Ovary (tissue), 9 donors: ENCODE measurements around the gene CCDC154. TPM values are rescaled to one million over a fixed set of nuclear protein-coding genes. Genes with fewer than 3 reads are reported as not detected.
"Not testable (repeated sequence)": the region's sequence is repeated elsewhere in the genome, so short reads cannot be mapped to it uniquely, and the experiment has no call there.

Source experiments
- DNase-seq, 5 donors: peaks; one replicate each; pipeline ENCODE4 v3.0.0-alpha.2; 2019 to 2020
- H3K27ac ChIP-seq, 2 donors: fragments of 200-600 bp; one replicate each; pipeline versions ENCODE4 v1.5.1 to v1.8.0; 2019 to 2022
- H3K27me3 ChIP-seq: fragments of 200-600 bp; one replicate; pipeline ENCODE4 v1.8.0; 2022
- H3K36me3 ChIP-seq: fragments of 200-600 bp; sonication (generic); one replicate; pipeline ENCODE4 v1.5.1; 2019
- H3K4me1 ChIP-seq: one replicate; pipeline ENCODE4 v1.8.1; 2013; ENCODE audit warnings: mild to moderate bottlenecking, moderate library complexity; ENCODE audit not compliant: insufficient read depth
- H3K4me3 ChIP-seq: fragments of 200-600 bp; sonication (generic); one replicate; pipeline ENCODE4 v1.5.1; 2017
- H3K9me3 ChIP-seq, 2 donors: fragments of 200-600 bp in 1 of 2; sonication (generic) in 1 of 2; one replicate each; pipeline versions ENCODE4 v1.5.1 to v1.8.1; 2013 to 2019; ENCODE audit warnings: mild to moderate bottlenecking in 1 of 2, moderate library complexity in 1 of 2
- EP300 ChIP-seq: sonication (generic); formaldehyde crosslinking; IDR thresholded peaks from one replicate; pipeline ENCODE4 v1.6.1; 2017; ENCODE audit warnings: antibody characterized with exemption
- POLR2A ChIP-seq: fragments of 450-650 bp; IDR thresholded peaks from one replicate; pipeline ENCODE4 v1.6.1; 2017; ENCODE audit warnings: antibody characterized with exemption, mild to moderate bottlenecking, moderate library complexity
- WGBS, 3 donors: extraction: QIAGEN DNeasy Blood & Tissue Kit in 1 of 3; methylation state at CpG; one replicate each; pipeline versions ENCODE4 v1.1.5 to v1.1.7; 2013 to 2017; 5-methylcytosine and 5-hydroxymethylcytosine counted together
- intact Hi-C, 4 donors: fragments of 100-400 bp; cut with DNase I; formaldehyde crosslinking; loops; one replicate each; pipeline versions ENCODE4 v1.11.0 to v1.15.1; 2022 to 2023
- polyA plus RNA-seq, 2 donors: library from polyadenylated mRNA; stranded (reverse); fragments of 200-250 nt in 1 of 2; fragments of 350-450 nt in 1 of 2; fragmentation: Illumina TruSeq in 1 of 2; extraction: RNeasy Lipid Tissue Mini Kit (QIAGEN cat#74804) in 1 of 2; gene quantifications; one replicate each; pipeline ENCODE4 v1.2.3, GENCODE V29; 2013 to 2014
- total RNA-seq, 7 donors: library from RNA; depleted of rRNA in 2 of 7; stranded (reverse); fragments of >200 nt in 2 of 7; fragmentation: NEBNext Ultra II Directional in 3 of 7; extraction: Animal tissue kit (Norgen Biotek cat#: 25700) in 3 of 7; gene quantifications; one replicate each; pipeline versions ENCODE4 v1.1.0 to v1.2.4, GENCODE V29; 2016 to 2023
- TF ChIP-seq, protein P1 (sequence below), 3 donors: fragments of 450-650 bp in 2 of 3; fragments of 200-600 bp in 1 of 3; IDR thresholded peaks; one replicate each; pipeline versions ENCODE4 v1.5.1 to v1.8.0; 2016 to 2022; ENCODE audit warnings: antibody characterized with exemption in 3 of 3, mild to moderate bottlenecking in 1 of 3
- donor health status: DM: no; HTN: no; CAD: no; lungs with moderate emphysema.
- donor health status: DM: no; HTN: no; CAD: no.
- donor health status: Bipolar disorder and iron deficiency.
- donor health status: DM: yes; HTN: yes; CAD: no.
- donor health status: DM: no; HTN: no; CAD: no.
- donor health status: DM: yes; HTN: yes; CAD: no.

CCDC154 gene
- total and polyA plus RNA-seq, 9 donors: 1.1 to 3.5 (median 1.7) TPM; not detected in 1

DNA sequence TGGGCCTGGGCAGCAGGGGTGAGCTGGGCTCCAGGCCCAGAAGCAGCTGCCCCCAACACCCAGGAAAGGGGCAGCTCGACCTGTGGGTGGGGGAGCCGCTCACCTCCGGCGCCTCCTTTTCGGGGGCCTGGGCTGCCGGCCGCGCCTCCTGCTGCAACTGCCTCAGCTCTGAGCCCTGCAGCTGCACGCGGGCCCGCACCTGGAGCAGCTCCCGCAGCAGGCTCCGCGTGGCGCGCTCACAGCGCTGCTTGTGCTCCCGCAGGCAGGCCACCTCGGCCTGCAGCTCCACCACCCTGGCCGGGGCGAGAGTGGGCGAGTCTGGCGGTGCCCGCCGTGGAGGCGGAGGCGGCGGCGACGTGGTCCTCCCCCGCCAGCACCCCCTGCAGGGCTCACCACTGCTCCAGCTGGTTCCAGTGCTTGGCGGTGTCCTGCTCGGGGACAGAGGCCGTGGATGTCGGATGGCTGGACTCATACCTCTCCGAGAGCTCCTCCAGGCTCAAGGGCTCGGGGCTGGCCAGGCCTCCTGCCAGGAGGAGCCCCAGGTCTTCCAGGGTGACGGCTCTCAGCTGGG lies 868 bp downstream of the CCDC154 start:
- no peak for DNase-seq
- Histone ChIP-seq H3K4me3 (no peak overlapping the region), H3K4me1 (peaks cover 3% of the 10 kb centered on the region), H3K36me3 (no peaks in the 10 kb centered on the region), H3K27ac (no peak overlapping the region), H3K9me3 (no peaks in the 10 kb centered on the region), H3K27me3 (no peaks in the 10 kb centered on the region)
- WGBS, 3 donors: 35 to 67% (median 52%) methylated on average over 19 to 38 of the region's 38 CpGs
- intact Hi-C loops: no loop called here
- TF ChIP-seq POLR2A (no peak), EP300 (no peak)
- TF ChIP-seq, protein P1, sequence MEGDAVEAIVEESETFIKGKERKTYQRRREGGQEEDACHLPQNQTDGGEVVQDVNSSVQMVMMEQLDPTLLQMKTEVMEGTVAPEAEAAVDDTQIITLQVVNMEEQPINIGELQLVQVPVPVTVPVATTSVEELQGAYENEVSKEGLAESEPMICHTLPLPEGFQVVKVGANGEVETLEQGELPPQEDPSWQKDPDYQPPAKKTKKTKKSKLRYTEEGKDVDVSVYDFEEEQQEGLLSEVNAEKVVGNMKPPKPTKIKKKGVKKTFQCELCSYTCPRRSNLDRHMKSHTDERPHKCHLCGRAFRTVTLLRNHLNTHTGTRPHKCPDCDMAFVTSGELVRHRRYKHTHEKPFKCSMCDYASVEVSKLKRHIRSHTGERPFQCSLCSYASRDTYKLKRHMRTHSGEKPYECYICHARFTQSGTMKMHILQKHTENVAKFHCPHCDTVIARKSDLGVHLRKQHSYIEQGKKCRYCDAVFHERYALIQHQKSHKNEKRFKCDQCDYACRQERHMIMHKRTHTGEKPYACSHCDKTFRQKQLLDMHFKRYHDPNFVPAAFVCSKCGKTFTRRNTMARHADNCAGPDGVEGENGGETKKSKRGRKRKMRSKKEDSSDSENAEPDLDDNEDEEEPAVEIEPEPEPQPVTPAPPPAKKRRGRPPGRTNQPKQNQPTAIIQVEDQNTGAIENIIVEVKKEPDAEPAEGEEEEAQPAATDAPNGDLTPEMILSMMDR (IDR thresholded peaks at IDR 0.05): no peak

DNA sequence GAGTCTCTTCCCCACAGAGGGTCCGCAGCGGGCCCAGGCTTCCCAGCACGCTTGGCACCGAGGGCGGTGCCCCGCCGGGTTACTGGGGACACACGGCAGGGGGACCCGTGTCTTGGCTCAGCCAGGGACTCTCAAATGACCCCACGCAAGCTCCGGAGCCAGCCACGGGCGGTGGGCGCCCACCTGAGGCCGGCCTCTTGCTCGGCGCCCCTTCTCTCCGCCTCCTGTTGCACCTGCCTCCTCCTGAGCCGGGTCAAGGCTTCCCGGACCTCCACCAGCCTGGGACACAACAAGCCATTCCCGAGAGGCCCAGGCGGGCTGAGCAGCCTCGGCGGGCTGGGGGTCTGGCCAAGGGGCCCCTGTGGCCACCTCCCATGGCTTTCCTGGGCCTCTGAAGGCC lies 1.7 kb downstream of the CCDC154 start:
- H3K27me3 ChIP-seq: no peaks in the 10 kb centered on the region
- DNase-seq: no peak
- no peak overlapping the region for H3K4me3 ChIP-seq
- H3K27ac ChIP-seq: no peak overlapping the region
- H3K4me1 ChIP-seq: peaks cover 3% of the 10 kb centered on the region
- intact Hi-C loops: no loop called here
- H3K36me3 ChIP-seq: no peaks in the 10 kb centered on the region
- TF ChIP-seq, protein P1 (IDR thresholded peaks at IDR 0.05): no peak
- no peak for TF ChIP-seq POLR2A
- TF ChIP-seq EP300: no peak
- no peaks in the 10 kb centered on the region for H3K9me3 ChIP-seq
- 82 to 86% (median 84%) methylated on average over 17 to 24 of the region's 24 CpGs for WGBS, 3 donors

DNA sequence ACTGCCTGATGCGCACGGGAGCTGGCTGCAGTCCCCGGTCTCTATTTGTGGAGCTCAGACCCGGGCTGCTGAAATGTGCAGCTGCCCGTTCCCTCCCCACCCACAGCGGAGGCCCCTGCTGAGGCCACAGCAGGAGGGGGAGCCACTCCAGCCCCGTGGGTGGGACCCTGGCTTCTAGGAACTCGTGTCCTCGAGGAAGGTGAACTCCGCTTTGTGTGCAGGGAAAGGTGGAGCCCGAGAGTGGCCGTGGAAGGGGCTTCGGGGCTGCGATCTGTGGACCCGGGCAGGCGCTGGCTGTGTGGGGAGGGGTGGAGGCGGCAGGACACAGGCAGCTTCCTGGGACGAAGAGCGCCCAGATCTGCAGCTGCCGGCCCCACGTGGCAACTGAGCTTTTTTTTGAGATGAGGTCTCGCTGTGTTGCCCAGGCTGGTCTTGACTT lies 2.9 kb downstream of the CCDC154 start:
- no peak overlapping the region for H3K27ac ChIP-seq
- no peak for DNase-seq
- intact Hi-C loops: no loop called here
- no peaks in the 10 kb centered on the region for H3K9me3 ChIP-seq
- WGBS, 3 donors: 54 to 69% (median 66%) methylated on average over 18 to 22 of the region's 22 CpGs
- H3K27me3 ChIP-seq: no peaks in the 10 kb centered on the region
- TF ChIP-seq POLR2A: no peak
- TF ChIP-seq, protein P1 (IDR thresholded peaks at IDR 0.05): no peak
- TF ChIP-seq EP300: no peak
- no peaks in the 10 kb centered on the region for H3K36me3 ChIP-seq
- no peak overlapping the region for H3K4me3 ChIP-seq
- peaks cover 3% of the 10 kb centered on the region for H3K4me1 ChIP-seq

DNA sequence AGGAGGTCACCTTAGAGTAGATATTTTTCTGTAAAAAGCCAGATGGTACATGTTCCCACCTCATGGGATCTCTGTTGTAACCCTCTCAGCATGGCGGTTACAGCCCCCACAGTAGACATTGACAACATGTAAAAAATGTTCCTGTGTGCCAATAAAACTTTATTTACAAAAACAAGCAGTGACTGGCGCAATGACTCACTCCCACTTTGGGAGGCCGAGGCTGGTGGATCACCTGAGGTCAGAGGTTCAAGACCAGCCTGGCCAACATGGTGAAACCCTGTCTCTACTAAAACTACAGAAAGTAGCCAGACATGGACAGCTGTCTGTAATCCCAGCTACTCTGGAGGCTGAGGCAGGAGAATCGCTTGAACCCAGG lies 4.7 kb downstream of the CCDC154 start:
- 89 to 95% (median 92%) methylated on average over 4 of the region's 4 CpGs for WGBS, 3 donors
- H3K4me3 ChIP-seq, intact Hi-C loops: not testable (repeated sequence)

DNA sequence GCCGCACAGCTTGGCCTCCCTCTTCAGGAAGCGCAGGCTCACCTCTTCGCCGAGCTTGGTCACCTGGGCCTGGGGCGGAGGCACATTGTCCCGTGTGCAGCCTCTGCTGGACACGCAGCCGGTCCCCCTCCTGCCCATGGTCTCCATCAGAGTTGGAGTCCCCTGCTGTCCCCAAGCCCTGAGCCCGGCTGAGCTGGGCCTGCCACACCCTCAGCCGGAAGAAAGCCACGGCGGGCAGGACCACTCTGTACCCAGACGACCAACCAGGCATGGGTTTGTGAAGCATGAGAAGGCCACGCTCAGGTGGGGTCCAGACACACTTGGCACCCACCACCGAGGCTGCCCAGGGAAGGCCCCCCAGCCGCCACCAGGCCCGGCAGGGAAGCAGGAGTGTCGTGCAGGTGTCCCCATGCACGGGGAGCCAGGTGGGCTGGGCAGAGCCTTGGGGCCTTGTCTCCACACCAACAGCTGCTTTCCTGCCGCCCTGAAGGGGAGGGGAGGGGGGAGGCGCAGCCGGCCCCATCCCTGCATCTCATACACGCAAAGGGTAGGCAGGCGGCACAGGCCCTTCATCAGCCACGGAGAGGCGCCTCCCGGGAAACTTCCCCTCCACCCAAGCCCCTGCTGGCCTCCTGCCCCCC lies 5.2 kb downstream of the CCDC154 start:
- no peak for DNase-seq
- TF ChIP-seq, protein P1 (IDR thresholded peaks at IDR 0.05): no peak
- TF ChIP-seq EP300: no peak
- TF ChIP-seq POLR2A: no peak
- Histone ChIP-seq H3K4me3 (no peak overlapping the region), H3K36me3 (no peaks in the 10 kb centered on the region), H3K4me1 (peaks cover 3% of the 10 kb centered on the region), H3K9me3 (no peaks in the 10 kb centered on the region), H3K27ac (no peak overlapping the region), H3K27me3 (no peaks in the 10 kb centered on the region)
- intact Hi-C loops: no loop called here
- 78 to 88% (median 86%) methylated on average over 25 to 27 of the region's 27 CpGs for WGBS, 3 donors

More for the DNA sequence above, 4.7 kb downstream of the CCDC154 start:
- DNase-seq, H3K9me3 ChIP-seq, H3K27ac ChIP-seq, H3K27me3 ChIP-seq, H3K36me3 ChIP-seq, H3K4me1 ChIP-seq: not testable (repeated sequence)
